Right atrium auricular region (tissue), 2 donors: ENCODE results near the gene VAX1. TPM values are rescaled to one million over a fixed set of nuclear protein-coding genes. Genes with fewer than 3 reads are reported as not detected.

Experiments
- DNase-seq: peaks from one replicate; pipeline ENCODE4 v3.0.0-alpha.2; 2019; ENCODE audit warnings: low spot score
- H3K27ac ChIP-seq, 2 donors: fragments of 200-600 bp; sonication (generic); 1 replicate in 1 of 2; 2 replicates in 1 of 2; pipeline ENCODE4 v1.5.1; 2016 to 2019
- H3K27me3 ChIP-seq, 2 donors: fragments of 200-600 bp; sonication (generic); one replicate each; pipeline versions ENCODE4 v1.5.1 to v1.6.0; 2017 to 2019
- H3K36me3 ChIP-seq: fragments of 200-600 bp; sonication (generic); one replicate; pipeline ENCODE4 v1.5.1; 2016
- H3K4me1 ChIP-seq, 2 donors: fragments of 200-600 bp; sonication (generic); one replicate each; pipeline versions ENCODE4 v1.5.1 to v1.6.0; 2017 to 2019
- H3K4me3 ChIP-seq, 2 donors: fragments of 200-600 bp; sonication (generic); 1 replicate in 1 of 2; 2 replicates in 1 of 2; pipeline ENCODE4 v1.5.1; 2017 to 2019; ENCODE audit warnings: mild to moderate bottlenecking in 1 of 2, moderate library complexity in 1 of 2
- H3K9me3 ChIP-seq, 2 donors: fragments of 200-600 bp; sonication (generic); one replicate each; pipeline ENCODE4 v1.5.1; 2019
- CTCF ChIP-seq, 2 donors: fragments of 200-600 bp; sonication (generic); IDR thresholded peaks; one replicate each; pipeline ENCODE4 v1.5.1; 2019; ENCODE audit warnings: antibody characterized with exemption in 2 of 2
- total RNA-seq, 2 donors: library from RNA; depleted of rRNA; stranded (reverse); fragments of >200 nt; gene quantifications; one replicate each; pipeline ENCODE4 v1.1.0, GENCODE V29; 2016

Gene VAX1
- total RNA-seq, 2 donors from 2014 or later = not detected

DNA sequence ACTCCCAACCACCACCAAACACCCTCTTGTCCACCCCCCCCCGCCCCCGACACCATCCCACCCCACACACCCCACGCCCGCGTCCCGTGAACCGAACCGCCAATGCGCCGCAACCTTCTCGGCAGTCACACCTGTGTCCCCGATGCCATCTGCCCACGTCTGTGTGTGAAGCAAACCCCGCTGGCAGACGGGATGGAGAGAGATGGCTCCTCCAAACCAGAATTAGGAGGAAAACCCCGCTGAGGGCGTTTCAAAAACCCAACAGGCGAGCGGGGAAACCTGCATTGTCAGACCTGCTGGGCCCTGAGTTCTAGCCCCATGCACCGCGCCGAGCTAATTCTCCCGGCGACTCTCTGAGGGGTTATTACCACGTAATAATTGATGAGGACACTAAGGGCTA is 30.7 kb upstream of the VAX1 start:
- no peak for DNase-seq
- peaks cover 44 to 59% of the 10 kb centered on the region in 2 donors for H3K27me3 ChIP-seq
- no peak for TF ChIP-seq CTCF (IDR thresholded peaks at IDR 0.05)
- H3K36me3 ChIP-seq = no peaks in the 10 kb centered on the region
- no peaks in the 10 kb centered on the region for H3K9me3 ChIP-seq
- H3K27ac ChIP-seq = no peak overlapping the region
- no peak overlapping the region for H3K4me3 ChIP-seq
- peaks cover 0 to 28% of the 10 kb centered on the region in 2 donors for H3K4me1 ChIP-seq

- Histone ChIP-seq H3K27me3 (peaks cover 51 to 66% of the 10 kb centered on the region in 2 donors), H3K36me3 (no peaks in the 10 kb centered on the region), H3K27ac (no peak overlapping the region), H3K4me1 (peaks cover 0 to 35% of the 10 kb centered on the region in 2 donors), H3K9me3 (no peaks in the 10 kb centered on the region), H3K4me3 (peak overlapping the region in 1 of 2 donors; percentile 23)
- no peak for DNase-seq
- peak; percentile 79 to 93 for TF ChIP-seq CTCF (IDR thresholded peaks at IDR 0.05)
Observed at GRCh38 chr10:117167789-117168674, 30.0 kb upstream of the VAX1 start.

GRCh38 chr10:117167346-117167788 is 29.3 kb upstream of the VAX1 start:
- Histone ChIP-seq H3K27ac (no peak overlapping the region), H3K36me3 (no peaks in the 10 kb centered on the region), H3K4me1 (peaks cover 0 to 42% of the 10 kb centered on the region in 2 donors), H3K4me3 (peak overlapping the region in 1 of 2 donors; percentile 23), H3K27me3 (peaks cover 57 to 72% of the 10 kb centered on the region in 2 donors), H3K9me3 (no peaks in the 10 kb centered on the region)
- no peak for DNase-seq
- TF ChIP-seq CTCF (IDR thresholded peaks at IDR 0.05) = no peak

- DNase-seq = no peak
- Histone ChIP-seq H3K4me3 (no peak overlapping the region), H3K27me3 (peaks cover 64 to 77% of the 10 kb centered on the region in 2 donors), H3K27ac (no peak overlapping the region), H3K4me1 (peaks cover 0 to 46% of the 10 kb centered on the region in 2 donors), H3K9me3 (no peaks in the 10 kb centered on the region), H3K36me3 (no peaks in the 10 kb centered on the region)
- no peak for TF ChIP-seq CTCF (IDR thresholded peaks at IDR 0.05)
Observed at GRCh38 chr10:117166418-117167345, 28.6 kb upstream of the VAX1 start.

DNA sequence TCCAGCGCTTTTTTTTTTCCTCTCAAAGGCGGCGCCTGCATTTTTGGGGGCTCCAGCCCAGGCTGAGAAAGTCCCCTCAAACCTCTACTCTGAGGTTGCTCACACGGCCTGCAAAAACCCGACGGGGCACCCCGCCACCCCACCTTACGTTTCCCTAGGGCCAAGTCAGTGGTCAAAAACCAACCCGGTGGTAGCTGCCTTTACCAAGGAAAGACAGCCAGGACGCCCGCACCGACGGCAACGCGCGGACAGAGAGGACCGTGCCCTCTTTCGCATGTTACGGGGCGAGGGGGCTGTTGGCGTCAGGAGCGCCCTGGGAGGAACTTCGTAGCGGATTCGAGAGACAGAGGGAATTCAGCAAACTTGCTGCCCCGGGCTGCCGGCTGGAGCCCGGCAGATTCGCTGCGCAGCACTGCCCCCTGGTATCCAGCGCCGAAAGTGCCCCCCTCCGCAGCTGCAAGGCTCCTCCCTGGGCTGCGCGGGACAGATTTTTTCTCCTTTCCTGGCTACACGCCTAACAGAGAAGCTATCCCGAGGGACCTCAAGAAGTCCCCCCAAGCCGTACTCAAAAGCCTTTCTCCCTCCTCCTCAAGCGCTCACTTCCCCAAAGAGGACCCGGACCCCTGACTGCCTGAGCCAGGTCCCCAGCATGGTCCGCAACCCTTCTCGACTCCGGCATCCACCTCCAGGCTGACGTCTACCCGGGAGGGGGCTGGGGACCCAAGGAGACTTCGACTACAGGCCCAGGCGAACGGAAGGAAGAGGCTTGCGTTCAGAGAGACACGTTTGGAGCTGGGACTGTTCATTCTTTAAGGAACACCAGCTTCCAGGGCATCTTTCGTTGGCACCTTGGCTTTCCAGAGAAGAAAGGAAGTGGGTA is 27.7 kb upstream of the VAX1 start:
- peaks cover 0 to 46% of the 10 kb centered on the region in 2 donors for H3K4me1 ChIP-seq
- H3K4me3 ChIP-seq = peak overlapping the region in 1 of 2 donors; percentile 32
- H3K27me3 ChIP-seq = peaks cover 66 to 81% of the 10 kb centered on the region in 2 donors
- H3K27ac ChIP-seq = no peak overlapping the region
- no peak for DNase-seq
- H3K9me3 ChIP-seq = no peaks in the 10 kb centered on the region
- peak; percentile 20 to 71 for TF ChIP-seq CTCF (IDR thresholded peaks at IDR 0.05)
- no peaks in the 10 kb centered on the region for H3K36me3 ChIP-seq
